CD8-positive, alpha-beta memory T cell (primary cell): ENCODE data around the gene MAG. TPM values are rescaled to one million over a fixed set of nuclear protein-coding genes. Genes with fewer than 3 reads are reported as not detected.

ENCODE experiments used
- CTCF ChIA-PET: fragments of 350-600 bp; sonication (Branson Sonifier 250); formaldehyde crosslinking; loops from one replicate; lab custom pipeline; 2021; ENCODE audit warnings: antibody characterized with exemption; lab: Charles Lee
- POLR2A ChIA-PET: fragments of 350-600 bp; sonication (Branson Sonifier 250); formaldehyde crosslinking; loops from one replicate; lab custom pipeline; 2021; ENCODE audit warnings: antibody characterized with exemption; lab: Charles Lee
- DNase-seq, 5 donors: peaks; one replicate each; pipeline versions ENCODE4 v3.0.0 to v3.0.0-alpha.2; 2020 to 2022; ENCODE audit warnings: mixed read lengths in 1 of 5
- H3K27ac ChIP-seq: one replicate; pipeline ENCODE4 v1.7.0; 2013; ENCODE audit warnings: low read depth, mild to moderate bottlenecking, low read length, moderate library complexity
- H3K27me3 ChIP-seq: 2 replicates; pipeline ENCODE4 v1.7.0; 2013; ENCODE audit warnings: low read length, mild to moderate bottlenecking; ENCODE audit not compliant: insufficient read depth, poor library complexity, severe bottlenecking
- H3K36me3 ChIP-seq: 2 replicates; pipeline ENCODE4 v1.7.0; 2013; ENCODE audit warnings: mild to moderate bottlenecking, low read length, moderate library complexity; ENCODE audit not compliant: insufficient read depth
- H3K4me1 ChIP-seq: 2 replicates; pipeline ENCODE4 v1.7.0; 2013; ENCODE audit warnings: mild to moderate bottlenecking, low read length, moderate library complexity; ENCODE audit not compliant: insufficient read depth
- H3K4me3 ChIP-seq: 2 replicates; pipeline ENCODE4 v1.7.0; 2013; ENCODE audit warnings: mild to moderate bottlenecking, low read length
- H3K9me3 ChIP-seq: 2 replicates; pipeline ENCODE4 v1.7.0; 2013; ENCODE audit warnings: mild to moderate bottlenecking, low read length
- H3K27ac Mint-ChIP-seq, 8 donors: one replicate each; pipeline ENCODE4 v1.8.0; 2020 to 2021; ENCODE audit warnings: mixed read lengths in 8 of 8, mild to moderate bottlenecking in 6 of 8, inconsistent platforms in 3 of 8, moderate library complexity in 3 of 8
- H3K27me3 Mint-ChIP-seq, 2 donors: one replicate each; pipeline ENCODE4 v1.8.0; 2020 to 2021; ENCODE audit warnings: mixed read lengths in 2 of 2, mild to moderate bottlenecking in 1 of 2, moderate library complexity in 1 of 2
- H3K36me3 Mint-ChIP-seq, 3 donors: one replicate each; pipeline ENCODE4 v1.8.0; 2020 to 2021; ENCODE audit warnings: mixed read lengths in 3 of 3, inconsistent platforms in 1 of 3, mild to moderate bottlenecking in 1 of 3
- H3K4me1 Mint-ChIP-seq, 3 donors: one replicate each; pipeline ENCODE4 v1.8.0; 2020 to 2021; ENCODE audit warnings: mixed read lengths in 3 of 3, inconsistent platforms in 1 of 3, mild to moderate bottlenecking in 1 of 3
- H3K4me3 Mint-ChIP-seq, 7 donors: one replicate each; pipeline ENCODE4 v1.8.0; 2020 to 2021; ENCODE audit warnings: mixed read lengths in 7 of 7, mild to moderate bottlenecking in 6 of 7, moderate library complexity in 4 of 7, inconsistent platforms in 2 of 7
- H3K9me3 Mint-ChIP-seq, 5 donors: one replicate each; pipeline ENCODE4 v1.8.0; 2020 to 2022; ENCODE audit warnings: mixed read lengths in 5 of 5, mild to moderate bottlenecking in 3 of 5, moderate library complexity in 2 of 5, inconsistent platforms in 1 of 5
- polyA plus RNA-seq: library from polyadenylated mRNA; unstranded; fragments of 300-500 nt; fragmentation: Illumina TruSeq; gene quantifications from one replicate; pipeline ENCODE4 v1.2.3, GENCODE V29; 2021
- total RNA-seq, 2 experiments: library from RNA; stranded (reverse); gene quantifications; one replicate each; pipeline ENCODE4 v1.2.3, GENCODE V29; 2021

The MAG gene
- total and polyA plus RNA-seq, 3 experiments from 2014 or later = 0.36 TPM; not detected in 2

DNA sequence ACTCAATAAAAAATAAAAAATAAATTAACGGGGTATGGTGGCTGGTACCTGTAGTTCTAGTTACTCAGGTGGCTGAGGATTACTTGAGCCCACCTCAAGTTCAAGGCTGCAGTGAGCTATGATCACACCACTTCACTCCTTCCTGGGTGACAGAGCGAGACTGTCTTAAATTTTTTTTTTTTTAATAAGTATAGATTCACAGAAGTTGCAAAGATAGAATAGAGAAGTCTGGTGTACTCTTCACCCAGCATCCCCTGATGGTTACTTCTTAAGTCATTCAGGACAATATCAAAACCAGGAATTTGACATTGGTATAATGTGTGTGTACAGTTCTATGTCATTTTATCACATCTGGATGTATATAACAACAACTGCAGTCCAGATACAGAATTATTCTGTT lies 29.3 kb downstream of the MAG start:
- Histone ChIP-seq H3K27me3 (no peaks in the 10 kb centered on the region), H3K36me3 (no peaks in the 10 kb centered on the region), H3K27ac (no peak overlapping the region), H3K9me3 (no peaks in the 10 kb centered on the region), H3K4me3 (no peak overlapping the region), H3K4me1 (no peaks in the 10 kb centered on the region)
- ChIA-PET CTCF (no interaction called here), POLR2A (no interaction called here)
- Mint-ChIP-seq H3K9me3 (peaks cover 0 to 9% (median 0%) of the 10 kb centered on the region in 5 donors), H3K27me3 (peaks cover 8 to 9% of the 10 kb centered on the region in 2 donors), H3K4me3 (no peak overlapping the region), H3K36me3 (no peaks in the 10 kb centered on the region), H3K4me1 (peaks cover 2 to 6% (median 3%) of the 10 kb centered on the region in 3 donors), H3K27ac (no peak overlapping the region)
- no peak for DNase-seq

- Mint-ChIP-seq H3K27me3 (peaks cover 8 to 9% of the 10 kb centered on the region in 2 donors), H3K4me3 (no peak overlapping the region), H3K4me1 (peaks cover 2 to 6% (median 3%) of the 10 kb centered on the region in 3 donors), H3K9me3 (peaks cover 0 to 9% (median 0%) of the 10 kb centered on the region in 5 donors), H3K36me3 (no peaks in the 10 kb centered on the region), H3K27ac (no peak overlapping the region)
- no peak overlapping the region for H3K4me3 ChIP-seq
- ChIA-PET CTCF (no interaction called here), POLR2A (no interaction called here)
- no peak for DNase-seq
- no peak overlapping the region for H3K27ac ChIP-seq
- H3K36me3 ChIP-seq = no peaks in the 10 kb centered on the region
- H3K9me3 ChIP-seq = no peaks in the 10 kb centered on the region
- no peaks in the 10 kb centered on the region for H3K27me3 ChIP-seq
- H3K4me1 ChIP-seq = no peaks in the 10 kb centered on the region
Measured at GRCh38 chr19:35322014-35322413, 30.1 kb downstream of the MAG start.

DNA sequence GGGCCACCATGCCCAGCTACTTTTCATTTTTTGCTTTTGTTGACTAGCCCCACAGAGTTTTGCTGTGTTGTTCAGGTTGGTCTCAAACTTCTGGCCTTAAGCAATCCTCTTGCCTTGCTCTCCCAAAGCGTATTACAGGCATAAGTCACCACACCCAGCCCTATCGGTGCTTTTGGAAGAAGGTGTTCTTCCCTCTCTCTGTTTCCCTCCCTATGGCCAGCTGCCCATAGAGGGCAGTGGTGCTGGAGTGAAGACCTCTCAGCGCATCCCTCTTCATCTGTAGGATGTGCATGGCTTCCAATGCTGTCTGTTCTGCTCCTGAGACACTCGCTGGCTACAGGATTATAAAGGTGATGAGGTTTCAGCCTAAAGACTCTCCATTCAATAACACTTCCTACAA lies 35.7 kb downstream of the MAG start:
- no peak overlapping the region for H3K4me3 Mint-ChIP-seq
- peaks cover 0 to 2% (median 1%) of the 10 kb centered on the region in 3 donors for H3K4me1 Mint-ChIP-seq
- Histone ChIP-seq H3K4me3 (no peak overlapping the region), H3K27me3 (peaks cover 1% of the 10 kb centered on the region), H3K4me1 (peaks cover 2% of the 10 kb centered on the region), H3K27ac (no peak overlapping the region), H3K9me3 (no peaks in the 10 kb centered on the region), H3K36me3 (no peaks in the 10 kb centered on the region)
- peaks cover 5 to 38% of the 10 kb centered on the region in 2 donors for H3K27me3 Mint-ChIP-seq
- ChIA-PET POLR2A (no interaction called here), CTCF (no interaction called here)
- no peak overlapping the region for H3K27ac Mint-ChIP-seq
- no peaks in the 10 kb centered on the region for H3K9me3 Mint-ChIP-seq
- DNase-seq = no peak
- no peaks in the 10 kb centered on the region for H3K36me3 Mint-ChIP-seq

- Mint-ChIP-seq H3K27me3 (peaks cover 7 to 49% of the 10 kb centered on the region in 2 donors), H3K4me3 (no peak within 1 kb of the TSS), H3K9me3 (no peaks in the 10 kb centered on the region), H3K36me3 (no peaks in the 10 kb centered on the region), H3K4me1 (peaks cover 3 to 8% (median 7%) of the 10 kb centered on the region in 3 donors), H3K27ac (peak within 1 kb of the TSS in 1 of 8 donors; percentile 90)
- ChIA-PET POLR2A (no interaction called here), CTCF (interaction anchor here (0.6 kb wide), 1 partner anchor 273 kb away, joined by 3 read pairs; no protein-coding TSS in a partner anchor)
- Histone ChIP-seq H3K4me3 (no peak within 1 kb of the TSS), H3K27ac (no peak within 1 kb of the TSS), H3K27me3 (peaks cover 7% of the 10 kb centered on the region), H3K9me3 (no peaks in the 10 kb centered on the region), H3K36me3 (no peaks in the 10 kb centered on the region), H3K4me1 (peaks cover 6% of the 10 kb centered on the region)
- no peak for DNase-seq
Measured at GRCh38 chr19:35328851-35329285, 36.9 kb downstream of the MAG start, which contains the start of gene CD22. Gene CD22, plus strand, starts transcription at chr19:35329187. Its CDS starts 2,854 bp downstream, at chr19:35332041.

GRCh38 chr19:35329323-35329722 lies 37.4 kb downstream of the MAG start:
- Mint-ChIP-seq H3K36me3 (no peaks in the 10 kb centered on the region), H3K27ac (no peak overlapping the region), H3K4me3 (no peak overlapping the region), H3K27me3 (peaks cover 7 to 53% of the 10 kb centered on the region in 2 donors), H3K4me1 (peaks cover 3 to 8% (median 7%) of the 10 kb centered on the region in 3 donors), H3K9me3 (no peaks in the 10 kb centered on the region)
- no peak overlapping the region for H3K27ac ChIP-seq
- H3K9me3 ChIP-seq = no peaks in the 10 kb centered on the region
- POLR2A ChIA-PET = no interaction called here
- peaks cover 7% of the 10 kb centered on the region for H3K27me3 ChIP-seq
- no peak overlapping the region for H3K4me3 ChIP-seq
- no peaks in the 10 kb centered on the region for H3K36me3 ChIP-seq
- DNase-seq = no peak
- CTCF ChIA-PET = no interaction called here
- H3K4me1 ChIP-seq = peaks cover 6% of the 10 kb centered on the region

DNA sequence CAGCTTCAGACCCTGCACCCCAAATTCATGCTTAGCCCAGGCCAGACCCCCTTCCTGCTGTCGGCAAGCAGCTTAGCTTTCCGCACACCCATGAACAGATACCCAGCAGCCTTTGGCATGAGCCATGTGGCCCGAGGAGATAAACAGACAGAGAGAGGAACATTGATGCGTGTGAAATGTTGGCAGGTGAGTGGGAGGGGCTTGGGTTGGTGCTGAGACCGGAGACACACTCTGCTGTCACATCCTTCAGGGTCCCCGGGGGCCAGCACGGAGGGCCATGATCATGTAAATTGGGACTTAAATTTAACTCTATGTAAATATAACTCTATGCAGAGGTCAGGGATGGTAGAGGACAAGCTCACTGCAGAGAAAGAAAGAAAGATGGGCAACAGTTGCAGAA lies 38.5 kb downstream of the MAG start:
- Histone ChIP-seq H3K27ac (no peak overlapping the region), H3K36me3 (no peaks in the 10 kb centered on the region), H3K4me3 (no peak overlapping the region), H3K4me1 (peaks cover 6% of the 10 kb centered on the region), H3K9me3 (no peaks in the 10 kb centered on the region), H3K27me3 (peaks cover 7% of the 10 kb centered on the region)
- ChIA-PET CTCF (no interaction called here), POLR2A (no interaction called here)
- Mint-ChIP-seq H3K9me3 (no peaks in the 10 kb centered on the region), H3K4me1 (peaks cover 3 to 8% (median 7%) of the 10 kb centered on the region in 3 donors), H3K27ac (peak overlapping the region in 3 of 8 donors; percentile 25 to 84 (median 33)), H3K4me3 (no peak overlapping the region), H3K36me3 (no peaks in the 10 kb centered on the region), H3K27me3 (peaks cover 8 to 59% of the 10 kb centered on the region in 2 donors)
- DNase-seq = no peak

DNA sequence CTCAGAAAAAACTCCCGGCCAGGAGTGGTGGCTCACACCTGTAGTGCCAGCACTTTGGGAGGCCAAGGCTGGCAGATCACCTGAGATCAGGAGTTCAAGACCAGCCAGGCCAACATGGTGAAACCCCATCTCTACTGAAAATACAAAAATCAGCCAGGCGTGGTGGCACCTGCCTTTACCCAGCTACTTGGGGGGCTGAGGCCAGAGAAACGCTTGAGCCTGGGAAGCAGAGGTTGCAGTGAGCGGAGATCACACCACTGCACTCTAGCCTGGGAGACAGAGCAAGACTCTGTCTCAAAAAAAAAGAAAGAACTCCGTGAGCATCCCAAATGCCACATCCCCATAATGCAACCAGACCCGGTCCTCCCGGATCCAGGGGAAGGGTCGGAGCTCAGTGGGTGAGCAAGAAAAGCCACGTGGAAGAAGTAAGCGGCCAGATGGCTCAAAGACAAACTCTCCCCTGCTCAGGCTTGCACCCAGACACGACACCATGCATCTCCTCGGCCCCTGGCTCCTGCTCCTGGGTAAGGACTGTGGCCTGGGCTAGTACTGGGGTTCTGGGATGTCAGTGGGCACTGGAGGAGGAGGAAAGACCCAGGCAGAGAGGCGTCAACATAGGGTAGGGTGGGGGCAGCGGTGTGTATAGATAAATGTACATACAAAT lies 39.7 kb downstream of the MAG start:
- Mint-ChIP-seq H3K27me3 (peaks cover 9 to 64% of the 10 kb centered on the region in 2 donors), H3K36me3 (no peaks in the 10 kb centered on the region), H3K9me3 (no peaks in the 10 kb centered on the region), H3K4me1 (peaks cover 3 to 8% (median 7%) of the 10 kb centered on the region in 3 donors), H3K27ac (no peak overlapping the region), H3K4me3 (no peak overlapping the region)
- Histone ChIP-seq H3K9me3 (no peaks in the 10 kb centered on the region), H3K4me3 (no peak overlapping the region), H3K36me3 (no peaks in the 10 kb centered on the region), H3K4me1 (peaks cover 6% of the 10 kb centered on the region), H3K27me3 (peaks cover 7% of the 10 kb centered on the region), H3K27ac (no peak overlapping the region)
- ChIA-PET POLR2A (no interaction called here), CTCF (interaction anchor here (1.5 kb wide), 1 partner anchor 136 kb away, joined by 5 read pairs; no protein-coding TSS in a partner anchor)
- no peak for DNase-seq

GRCh38 chr19:35332817-35333216 lies 40.9 kb downstream of the MAG start:
- Histone ChIP-seq H3K36me3 (no peaks in the 10 kb centered on the region), H3K27ac (no peak overlapping the region), H3K9me3 (no peaks in the 10 kb centered on the region), H3K4me1 (peaks cover 6% of the 10 kb centered on the region), H3K27me3 (peaks cover 11% of the 10 kb centered on the region), H3K4me3 (no peak overlapping the region)
- no peak overlapping the region for H3K4me3 Mint-ChIP-seq
- peaks cover 3 to 8% (median 7%) of the 10 kb centered on the region in 3 donors for H3K4me1 Mint-ChIP-seq
- H3K27me3 Mint-ChIP-seq = peaks cover 13 to 61% of the 10 kb centered on the region in 2 donors
- CTCF ChIA-PET = interaction anchor here (1.2 to 1.5 kb wide), 2 partner anchors 135 to 191 kb away, joined by 3 to 5 read pairs; no protein-coding TSS in a partner anchor
- POLR2A ChIA-PET = no interaction called here
- H3K9me3 Mint-ChIP-seq = no peaks in the 10 kb centered on the region
- no peak overlapping the region for H3K27ac Mint-ChIP-seq
- H3K36me3 Mint-ChIP-seq = no peaks in the 10 kb centered on the region
- peak in 1 of 5 donors; percentile 27 for DNase-seq
